ENCODE measurements around the gene DPYSL5.

The DPYSL5 gene

DNA sequence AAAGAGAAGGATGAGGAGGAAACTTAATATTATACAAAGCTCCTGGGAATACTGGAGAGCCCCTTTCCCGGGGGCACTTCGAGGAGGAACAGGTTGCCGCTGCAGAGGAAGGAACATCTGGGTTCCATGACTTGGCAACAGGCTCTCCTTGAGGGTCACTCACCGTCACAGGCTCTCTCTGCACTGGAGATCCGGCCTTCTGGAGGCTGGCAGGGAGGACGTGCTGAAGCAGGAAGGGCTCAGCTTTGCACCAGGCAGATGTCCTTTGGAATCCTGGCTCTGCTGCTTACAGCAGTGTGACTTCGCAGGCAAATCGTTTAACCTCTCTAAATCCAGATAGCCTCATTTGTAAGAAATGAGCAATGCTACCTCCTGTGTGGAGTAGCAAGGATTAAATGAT lies 2.9 kb upstream of the DPYSL5 start:
- DNase-seq (ENCODE audit: low spot score), result no peak

DNA sequence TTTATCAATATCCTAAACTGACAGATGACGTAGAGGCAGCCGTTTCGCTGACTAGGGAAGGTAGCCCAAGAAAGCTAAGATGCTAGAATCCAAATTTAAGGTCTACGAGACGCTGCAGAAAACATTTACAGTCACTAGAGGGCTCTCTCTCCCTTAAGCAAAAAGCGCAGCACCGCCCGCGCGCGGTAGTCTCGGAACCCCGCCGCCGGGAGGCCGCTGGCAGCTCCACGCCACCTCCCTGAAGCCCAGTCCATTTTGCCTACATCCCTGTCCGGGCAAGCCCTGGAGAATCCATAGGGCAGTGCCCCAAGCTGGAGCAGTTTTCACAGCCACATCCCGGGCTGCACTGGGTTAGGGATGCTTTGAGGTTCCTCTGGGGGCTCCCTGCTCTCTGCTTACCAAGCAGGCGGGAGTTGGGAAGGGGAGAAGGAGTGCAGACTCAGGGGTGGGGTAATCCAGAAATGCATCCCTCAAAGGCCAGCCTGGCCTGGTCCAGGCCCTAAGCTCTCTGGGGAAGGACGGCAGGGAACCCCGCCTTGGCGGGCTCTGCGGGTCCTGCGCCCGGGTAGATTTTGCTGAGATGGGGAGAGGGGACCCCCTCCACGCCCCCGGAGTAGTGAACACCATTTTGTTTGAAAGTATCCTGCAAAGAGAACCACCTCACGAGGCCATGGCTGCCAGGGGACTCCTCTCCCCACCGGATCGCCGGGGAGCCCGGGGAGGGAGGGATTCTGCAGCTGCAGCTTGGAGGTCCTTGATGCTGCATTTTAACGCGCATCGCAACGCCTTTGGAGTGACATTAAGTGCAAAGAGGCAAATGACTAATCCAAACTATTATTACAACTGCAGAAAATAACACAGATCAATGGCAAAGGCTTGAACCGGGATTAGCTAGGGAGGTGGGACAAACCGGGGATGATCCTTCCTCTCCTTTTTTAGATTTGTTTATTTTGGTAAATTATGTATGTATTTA lies 1.3 kb upstream of the DPYSL5 start:
- DNase-seq (ENCODE audit: low spot score), result peak; percentile 90

DNA sequence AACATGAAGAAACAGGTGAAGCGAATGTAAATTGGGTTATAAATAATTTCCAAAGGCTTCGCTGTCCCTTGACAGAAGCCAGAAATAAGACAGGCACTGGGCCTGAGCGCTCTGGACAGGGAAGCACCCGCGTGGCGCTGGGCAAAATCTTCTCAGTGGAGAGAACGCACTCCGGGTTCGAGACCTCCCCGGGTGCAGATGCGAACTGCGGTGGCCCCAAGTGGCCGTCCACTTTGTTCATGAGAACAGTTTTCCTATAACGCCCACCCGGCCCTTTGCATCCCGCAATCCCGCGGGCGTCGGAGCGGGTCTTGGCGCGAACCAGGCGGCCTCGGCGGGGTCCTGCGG lies 651 bp upstream of the DPYSL5 start:
- peak; percentile 30 for DNase-seq (ENCODE audit: low spot score)

DNA sequence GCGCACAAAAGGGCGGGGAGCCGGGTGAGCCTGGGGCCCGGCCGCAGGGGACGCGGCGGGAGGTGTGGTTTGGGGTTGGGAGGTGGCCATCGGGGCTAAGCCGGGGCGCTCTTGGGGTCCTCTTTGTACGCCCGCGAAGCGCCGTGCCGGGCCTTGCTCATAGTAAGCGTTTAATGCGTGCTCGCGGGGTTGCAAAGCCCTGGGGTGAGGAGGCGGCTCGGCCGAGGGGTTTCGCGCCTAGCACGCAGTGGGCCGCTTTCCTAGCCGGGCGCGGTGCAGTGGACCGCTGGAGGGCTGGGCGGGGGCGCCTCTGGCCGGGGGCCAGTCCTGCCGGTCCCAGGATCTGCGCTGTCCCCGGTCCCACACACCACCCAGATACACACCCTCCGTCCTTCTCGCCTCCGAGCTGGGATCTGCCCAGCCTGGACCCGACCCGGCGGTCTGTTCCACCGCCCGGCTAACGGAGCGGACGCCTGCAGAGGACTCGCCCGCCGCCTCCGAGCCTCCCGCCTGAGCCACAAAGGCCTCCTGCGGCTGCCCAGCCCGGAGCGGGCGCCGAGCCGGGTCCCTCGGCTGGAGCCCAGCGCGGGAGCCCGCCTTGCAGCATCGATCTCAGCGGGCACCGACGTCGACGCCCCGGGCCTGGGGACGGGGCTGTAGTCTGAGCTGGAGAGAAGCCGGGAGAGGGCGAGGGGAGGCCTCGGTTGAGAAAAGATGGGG lies 564 bp downstream of the DPYSL5 start:
- no peak for DNase-seq (ENCODE audit: low spot score)

DNA sequence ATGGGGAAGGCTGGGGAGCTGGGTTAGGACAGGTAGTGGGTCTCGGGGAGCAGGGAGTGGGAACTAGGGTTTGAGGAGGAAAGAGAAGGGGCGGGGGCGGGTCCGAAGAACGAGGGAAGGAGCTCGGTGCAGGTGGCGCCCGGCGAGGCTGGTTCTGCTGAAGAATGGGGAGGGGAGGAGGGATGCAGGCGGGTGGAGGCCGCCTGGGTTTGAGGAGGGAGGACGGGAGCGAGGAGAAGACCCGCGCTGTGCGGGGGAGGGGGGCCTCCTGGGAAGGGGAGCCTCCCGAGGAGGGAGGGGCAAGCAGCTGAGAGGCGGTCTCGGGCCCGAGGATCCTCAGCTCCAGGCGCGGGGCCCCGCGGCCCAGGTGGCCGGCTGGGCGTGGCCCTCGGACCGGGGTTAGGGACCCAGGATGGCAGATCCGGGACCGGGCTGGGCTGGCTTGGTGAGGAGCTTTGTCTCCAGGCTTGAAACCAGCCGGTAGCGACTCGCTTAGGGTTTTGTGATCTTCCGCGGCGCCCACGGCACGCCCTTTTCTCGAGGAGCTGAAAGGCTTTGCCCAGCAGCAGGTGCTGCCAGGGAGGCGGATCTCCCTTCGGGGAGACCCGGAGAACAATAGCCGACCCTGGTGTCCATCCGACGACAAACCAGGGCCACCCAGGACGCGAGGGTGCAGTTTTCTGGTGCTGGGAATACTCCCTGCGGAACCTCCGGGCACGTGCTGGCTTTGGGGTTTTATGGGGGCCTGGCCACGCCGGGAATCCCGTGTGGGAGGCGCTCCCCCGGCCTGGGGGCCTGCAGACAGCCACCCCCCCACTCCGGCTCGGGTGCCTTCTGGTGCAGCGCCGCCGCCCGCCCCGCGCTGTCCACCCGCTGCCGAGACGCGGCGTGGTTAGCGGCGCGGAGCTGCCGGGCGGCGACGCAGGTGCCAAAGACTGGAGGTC lies 1.4 kb downstream of the DPYSL5 start:
- peak; percentile 26 for DNase-seq (ENCODE audit: low spot score)

DNA sequence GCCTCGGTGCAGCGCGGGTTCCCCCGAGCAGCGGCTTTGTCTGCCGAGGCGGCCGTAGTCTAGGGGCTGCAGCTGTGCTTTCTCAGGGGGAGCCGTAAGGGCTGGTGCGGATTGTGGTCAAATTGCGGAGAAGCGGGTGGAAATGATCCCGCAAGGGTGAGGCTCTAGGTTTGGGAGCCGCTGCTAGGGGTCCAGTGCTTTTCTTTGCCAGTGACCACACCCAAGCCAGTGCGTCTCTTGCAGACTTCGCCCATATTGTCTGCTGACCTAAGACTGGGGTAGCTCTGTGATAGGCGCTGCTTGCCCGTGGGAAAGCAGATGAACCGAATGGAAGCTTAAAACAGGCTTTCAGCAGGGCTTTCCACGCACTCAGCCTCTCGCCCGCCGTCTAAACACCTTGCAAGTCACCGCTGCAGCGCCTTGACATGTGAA lies 2.1 kb downstream of the DPYSL5 start:
- peak; percentile 57 for DNase-seq (ENCODE audit: low spot score)

DNA sequence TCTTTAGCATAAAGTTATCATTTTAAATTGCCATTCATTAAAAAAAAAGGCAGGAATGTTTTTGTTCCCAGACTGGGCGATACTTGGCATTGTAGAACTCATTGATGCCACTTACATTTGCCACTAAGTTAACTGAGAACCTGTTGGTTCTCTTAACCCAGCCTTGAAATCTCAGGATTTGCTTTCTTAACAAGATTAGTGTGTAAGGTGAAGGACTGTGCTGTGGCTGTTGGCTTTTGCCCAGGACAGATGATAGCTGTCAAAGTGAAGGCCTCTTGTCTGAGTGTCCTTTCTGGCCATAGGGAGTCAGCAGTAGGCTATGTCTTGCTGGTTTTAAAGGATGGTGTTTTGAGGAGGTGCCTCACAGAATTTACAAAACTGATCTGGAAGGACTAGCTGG lies 2.6 kb downstream of the DPYSL5 start:
- DNase-seq (ENCODE audit: low spot score), result peak; percentile 82

DNA sequence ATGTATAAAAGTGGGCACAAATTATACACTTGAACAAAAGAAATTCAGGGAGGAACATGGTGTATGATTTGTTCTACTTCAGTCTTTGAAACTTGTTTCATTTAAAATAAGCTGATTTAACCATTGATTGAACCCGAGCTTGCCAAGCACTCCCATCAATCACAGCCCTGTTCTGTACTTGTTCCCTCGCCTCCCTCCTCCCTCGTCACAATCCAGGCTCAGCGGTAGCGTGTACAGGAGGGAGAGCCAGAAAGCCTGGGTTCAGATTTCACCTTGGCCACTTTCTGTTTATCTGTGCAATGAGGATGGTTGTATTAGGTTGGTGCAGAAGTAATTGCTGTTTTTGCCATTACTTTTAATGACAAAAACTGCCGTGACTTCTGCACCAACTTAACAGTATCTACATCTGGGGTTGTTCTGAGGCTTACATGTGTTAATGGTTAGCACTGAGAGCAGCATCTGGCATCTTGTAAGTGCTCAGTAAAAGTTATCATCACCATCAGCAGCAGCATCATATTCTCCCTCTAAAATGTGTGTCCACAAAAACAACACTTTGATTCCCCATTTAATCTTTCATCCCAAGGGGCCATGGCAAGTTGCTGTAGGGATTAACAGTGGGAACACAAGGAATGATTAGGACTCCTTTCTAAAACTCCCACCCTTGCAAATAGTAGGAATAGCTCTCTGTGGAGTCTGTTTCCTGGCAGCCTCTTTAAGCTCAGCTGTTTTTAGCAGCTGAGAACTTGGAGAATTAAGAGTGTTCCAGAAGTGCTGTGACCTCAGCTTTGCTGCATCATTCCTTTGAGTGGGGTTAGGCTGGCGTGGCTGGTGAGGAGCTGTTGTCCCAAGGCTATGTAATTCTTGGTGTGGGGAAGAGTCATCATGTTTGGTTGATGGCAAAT lies 4.7 kb downstream of the DPYSL5 start:
- DNase-seq (ENCODE audit: low spot score), result no peak

DNA sequence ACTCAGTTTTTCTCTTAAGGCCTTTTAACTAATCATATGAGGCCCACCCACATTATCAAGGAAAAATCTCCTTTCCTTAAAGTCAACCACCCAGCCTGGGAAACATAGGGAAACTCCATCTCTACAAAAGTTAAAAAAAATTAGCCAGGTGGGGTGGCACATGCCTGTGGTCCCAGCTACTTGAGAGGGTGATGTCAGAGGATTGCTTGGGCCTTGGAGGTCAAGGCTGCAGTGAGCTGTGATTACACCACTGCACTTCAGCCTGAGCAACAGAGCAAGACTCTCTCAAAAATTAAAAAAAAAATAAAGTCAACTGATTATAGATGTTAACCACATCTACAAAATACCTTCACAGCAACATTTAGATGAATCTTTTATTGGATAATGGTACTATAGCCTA lies 5.8 kb downstream of the DPYSL5 start:
- DNase-seq (ENCODE audit: low spot score), result no peak

DNA sequence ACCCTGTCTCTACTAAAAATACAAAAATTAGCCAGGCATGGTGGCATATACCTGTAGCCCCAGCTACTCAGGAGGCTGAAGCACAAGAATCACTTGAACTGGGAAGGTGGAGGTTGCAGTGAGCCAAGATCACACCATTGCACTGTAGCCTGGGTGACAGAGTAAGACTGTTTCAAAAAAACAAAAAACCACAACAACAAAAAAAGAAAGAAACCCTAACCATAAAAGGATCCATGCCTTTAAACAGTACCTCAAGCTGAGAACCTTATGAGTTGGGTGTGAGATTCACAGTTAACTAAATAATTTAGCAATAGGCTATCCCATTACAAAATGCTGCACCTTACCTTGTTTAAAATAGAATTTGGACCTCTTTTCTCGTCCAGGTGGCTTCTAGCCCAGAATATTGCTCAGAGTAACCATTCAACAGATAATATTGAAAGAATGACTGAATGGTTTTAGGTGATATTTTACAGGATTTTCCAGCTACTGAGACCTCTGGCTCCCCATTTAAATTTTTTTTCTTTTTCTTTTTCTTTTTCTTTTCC lies 6.4 kb downstream of the DPYSL5 start:
- no peak for DNase-seq (ENCODE audit: low spot score)

DNA sequence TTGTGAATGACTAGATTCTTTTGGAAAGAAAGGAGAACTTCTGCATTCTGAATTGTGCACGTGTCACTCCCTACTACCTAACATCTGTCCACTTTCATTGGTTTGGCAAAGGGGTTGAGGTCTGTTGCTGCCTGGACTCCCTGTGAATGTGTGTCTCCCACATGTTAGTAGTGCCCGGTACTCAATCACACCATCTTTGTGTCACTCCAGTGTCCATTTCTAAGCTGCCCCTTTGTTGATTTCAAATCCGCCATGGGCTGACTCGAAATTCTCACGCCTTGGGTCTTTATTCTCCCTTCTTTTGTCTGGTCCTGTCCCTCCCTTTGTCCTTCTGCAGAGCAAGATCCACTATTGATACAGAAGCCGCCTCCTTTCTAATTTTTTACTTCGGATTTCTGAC lies 7.5 kb downstream of the DPYSL5 start:
- no peak for DNase-seq (ENCODE audit: low spot score)

DNA sequence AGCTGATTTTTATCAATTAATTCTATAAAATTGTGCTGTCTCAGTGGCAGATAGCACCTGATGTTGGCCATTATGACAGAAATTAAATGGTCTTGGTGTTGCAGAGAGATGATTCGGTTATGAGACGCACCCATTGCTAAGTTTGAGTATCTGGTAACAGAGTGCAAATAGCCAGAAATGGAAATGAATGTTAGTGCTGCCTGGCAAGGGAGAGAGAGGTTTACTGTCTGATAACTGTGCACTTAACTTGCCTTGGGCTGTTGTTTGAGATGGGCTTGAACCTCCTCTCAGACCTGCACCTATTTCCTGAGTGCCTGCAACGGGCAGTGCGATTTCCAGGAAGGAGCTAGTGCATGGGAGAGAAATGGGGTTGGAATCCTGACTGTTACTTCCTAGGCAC lies 11.7 kb downstream of the DPYSL5 start:
- no peak for DNase-seq (ENCODE audit: low spot score)

DNA sequence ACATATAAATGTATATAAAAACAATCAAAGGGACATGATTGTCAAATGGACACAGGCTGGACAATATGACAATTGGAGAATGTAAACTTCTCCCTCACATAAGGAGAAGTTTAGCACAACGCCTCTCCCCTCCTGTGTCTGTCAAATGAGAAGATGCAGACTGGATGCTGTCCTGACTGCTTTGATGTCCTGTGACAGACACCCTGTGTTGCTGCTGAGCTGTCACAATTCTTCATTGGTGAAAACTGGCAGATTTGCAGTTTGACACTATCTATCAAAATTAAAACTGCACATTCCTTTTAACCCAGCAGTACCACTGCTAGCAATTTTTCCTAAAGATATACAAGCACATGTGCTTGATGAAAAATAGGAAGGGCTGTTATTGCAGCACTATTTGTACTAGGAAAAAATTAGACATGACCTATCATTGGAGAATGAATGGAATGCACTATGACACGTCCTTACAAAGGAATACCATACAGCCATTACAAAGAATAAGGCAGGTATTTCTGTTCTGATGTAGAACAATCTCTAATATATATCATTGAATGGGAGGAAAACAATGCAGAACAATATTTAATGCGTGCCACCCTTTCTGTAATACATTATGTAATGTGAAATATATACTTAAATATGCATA lies 12.4 kb downstream of the DPYSL5 start:
- no peak for DNase-seq (ENCODE audit: low spot score)

DNA sequence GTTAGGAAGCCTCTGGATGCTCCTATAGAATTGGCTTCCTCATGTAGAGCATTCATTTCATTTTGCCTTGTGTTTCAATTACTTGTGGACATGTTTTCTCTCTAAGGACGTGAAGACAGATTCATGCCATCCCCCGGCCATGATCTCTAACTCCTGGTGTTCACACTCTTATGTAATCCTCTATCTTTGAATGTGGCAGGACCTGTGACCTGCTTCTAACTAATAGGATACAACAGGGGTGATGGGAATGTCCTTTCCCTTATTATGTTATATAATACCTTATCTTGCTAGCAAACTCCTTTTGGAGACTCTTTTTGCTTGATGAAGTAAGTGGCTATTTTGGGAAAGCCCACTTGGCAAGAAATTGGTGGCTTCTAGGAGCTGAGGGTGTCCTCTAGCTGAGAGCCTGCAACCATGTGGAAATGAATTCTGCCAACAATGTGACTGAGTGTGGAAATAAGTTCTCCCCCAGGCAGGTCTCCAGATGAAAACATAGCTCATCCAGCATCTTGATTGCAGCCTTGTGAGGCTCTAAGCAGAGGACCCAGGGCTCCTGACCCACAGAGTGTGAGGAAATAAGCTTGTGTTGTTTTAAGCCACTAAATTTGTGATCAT lies 13.8 kb downstream of the DPYSL5 start:
- DNase-seq (ENCODE audit: low spot score), result no peak

DNA sequence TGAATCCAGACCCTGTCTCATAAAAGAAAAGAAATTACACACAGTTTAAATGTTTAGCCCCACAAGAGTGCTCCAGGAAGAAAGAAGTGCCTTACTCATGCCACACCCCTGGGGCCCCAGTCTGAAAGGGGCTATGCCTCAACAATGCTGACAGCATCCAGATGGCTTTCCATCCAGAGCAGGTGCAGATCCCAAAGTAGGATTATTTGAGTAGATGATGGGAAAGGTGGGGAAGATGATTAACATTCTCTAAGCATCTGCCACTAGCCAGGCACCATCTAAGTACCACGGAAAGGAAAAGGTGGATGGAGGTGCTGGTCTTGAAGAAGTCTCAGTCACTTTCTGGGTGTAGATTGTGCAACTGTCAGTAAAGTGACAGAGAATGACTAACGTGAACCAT lies 16.3 kb downstream of the DPYSL5 start:
- DNase-seq (ENCODE audit: low spot score), result no peak

DNA sequence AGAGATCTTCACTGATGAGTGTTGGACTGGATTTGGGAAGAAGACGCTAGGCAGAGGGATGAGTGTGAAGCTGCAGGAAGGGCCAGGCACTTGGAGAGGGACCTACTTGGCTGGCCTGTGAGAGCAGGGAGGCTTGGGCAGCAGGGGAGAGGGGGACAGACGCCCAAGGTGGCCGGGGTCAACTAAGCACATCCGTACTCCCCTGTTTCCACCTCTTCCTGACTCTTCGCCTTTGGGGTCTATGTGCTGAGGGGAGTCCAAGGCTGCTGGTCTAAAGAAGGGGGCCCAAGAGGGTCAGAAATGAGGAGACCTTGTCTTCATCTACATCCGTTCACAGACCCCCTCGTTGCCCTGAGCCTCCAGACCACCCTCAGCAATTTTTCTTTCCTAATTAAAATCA lies 16.7 kb downstream of the DPYSL5 start:
- DNase-seq (ENCODE audit: low spot score), result no peak

DNA sequence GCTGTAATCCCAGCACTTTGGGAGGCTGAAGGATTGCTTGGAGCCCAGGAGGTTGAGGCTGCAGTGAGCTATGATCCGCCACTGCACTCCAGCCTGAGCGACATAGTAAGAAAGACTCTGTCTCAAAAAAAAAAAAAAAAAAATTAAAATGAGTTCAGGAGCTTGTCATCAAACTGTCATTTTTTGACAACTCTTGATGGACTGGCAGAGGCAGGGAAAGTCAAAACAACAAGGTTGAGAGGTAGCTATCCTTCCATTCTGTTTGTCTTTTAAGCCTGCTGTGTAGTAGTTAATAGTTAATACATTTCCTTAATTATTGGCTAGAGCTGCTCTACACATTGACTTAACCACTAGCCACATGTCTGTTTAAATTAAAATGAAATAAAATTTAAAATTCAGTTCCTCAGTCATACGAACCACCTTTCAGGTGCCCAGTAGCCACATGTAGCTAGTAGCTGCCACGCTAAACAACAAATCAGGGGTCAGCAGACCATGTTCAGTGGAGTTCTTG lies 22.7 kb downstream of the DPYSL5 start:
- DNase-seq (ENCODE audit: low spot score), result no peak

DNA sequence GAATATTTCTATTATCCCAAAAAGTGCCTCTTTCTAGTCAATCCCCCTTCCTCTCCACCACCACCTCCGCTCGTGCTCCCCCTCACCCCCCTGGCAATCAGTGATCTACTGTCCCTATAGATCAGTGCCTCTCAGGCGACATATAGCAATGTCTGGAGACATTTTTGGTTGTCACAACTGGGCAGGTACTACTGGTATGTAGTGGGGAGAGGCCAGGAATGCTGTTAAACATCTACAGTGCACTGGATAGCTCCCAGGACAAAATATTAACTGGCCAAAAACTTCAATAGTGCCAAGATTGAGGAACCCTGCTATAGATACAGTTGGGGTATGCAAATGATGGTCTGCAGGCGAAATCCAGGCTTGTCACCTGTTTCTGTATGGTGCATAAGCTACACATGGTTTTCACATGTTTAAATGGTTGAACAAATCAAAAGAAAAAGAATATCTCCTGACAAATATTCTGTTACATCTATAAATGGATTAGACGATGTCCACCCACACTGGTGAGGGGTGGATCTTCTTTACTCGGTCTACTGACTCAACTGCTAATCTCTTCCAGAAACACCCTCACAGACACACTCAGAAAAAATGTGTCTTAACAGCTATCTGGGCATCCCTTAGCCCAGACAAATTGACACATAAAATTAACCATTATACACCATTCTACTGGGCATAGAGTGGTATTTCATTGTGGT lies 25.5 kb downstream of the DPYSL5 start:
- no peak for DNase-seq (ENCODE audit: low spot score)

DNA sequence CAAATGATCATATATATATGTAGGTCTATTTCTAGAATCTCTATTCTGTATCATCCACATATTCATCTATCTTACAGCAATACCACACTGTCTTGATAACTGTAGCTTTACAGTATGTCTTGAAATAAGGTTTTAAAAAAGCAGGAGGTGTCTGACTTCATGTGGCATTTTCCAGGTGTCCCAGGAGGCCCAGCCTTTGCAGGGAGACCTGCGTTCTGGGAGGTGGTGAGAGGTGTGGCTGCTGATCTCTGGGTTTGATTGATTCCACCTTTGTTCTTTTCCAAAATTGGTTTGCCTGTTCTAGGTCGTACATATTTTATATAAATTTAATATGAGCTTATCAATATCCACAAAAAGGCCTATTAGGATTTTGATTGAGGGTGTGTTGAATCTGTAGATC lies 26.6 kb downstream of the DPYSL5 start:
- DNase-seq (ENCODE audit: low spot score), result no peak

Measured in pons (tissue), 1 donor.